HG02885 (cell line): ENCODE data around the gene PCBP3.
"Not testable (repeated sequence)": the region's sequence is repeated elsewhere in the genome, so short reads cannot be mapped to it uniquely, and the experiment has no call there.

ENCODE experiments used
- ATAC-seq: cut with Tn5 transposase; IDR thresholded peaks from one replicate; pipeline ENCODE4 v1.9.1; 2021; ENCODE audit warnings: mild to moderate bottlenecking; ENCODE audit not compliant: unreplicated experiment, poor library complexity

PCBP3 gene

GRCh38 chr21:45719177-45719802 is 75.8 kb downstream of the PCBP3 start:
- no peak for ATAC-seq

GRCh38 chr21:45720204-45720603 is 76.7 kb downstream of the PCBP3 start:
- not testable (repeated sequence) for ATAC-seq

GRCh38 chr21:45721671-45722070 is 78.1 kb downstream of the PCBP3 start:
- no peak for ATAC-seq

- ATAC-seq: no peak
Measured at GRCh38 chr21:45723049-45723958, 79.8 kb downstream of the PCBP3 start.

- ATAC-seq: no peak
Measured at GRCh38 chr21:45724345-45724961, 80.9 kb downstream of the PCBP3 start.

GRCh38 chr21:45724994-45725843 is 81.7 kb downstream of the PCBP3 start:
- no peak for ATAC-seq

- ATAC-seq: no peak
Measured at GRCh38 chr21:45725844-45726200, 82.3 kb downstream of the PCBP3 start.

- ATAC-seq: no peak
Measured at GRCh38 chr21:45726438-45726837, 82.9 kb downstream of the PCBP3 start.

GRCh38 chr21:45727390-45727789 is 83.9 kb downstream of the PCBP3 start:
- no peak for ATAC-seq

GRCh38 chr21:45735259-45736000 is 91.9 kb downstream of the PCBP3 start:
- no peak for ATAC-seq

GRCh38 chr21:45736042-45736689 is 92.6 kb downstream of the PCBP3 start:
- ATAC-seq: no peak

GRCh38 chr21:45736690-45737484 is 93.4 kb downstream of the PCBP3 start:
- ATAC-seq: no peak

- ATAC-seq: no peak
Measured at GRCh38 chr21:45737485-45738166, 94.1 kb downstream of the PCBP3 start.

GRCh38 chr21:45739218-45740087 is 95.9 kb downstream of the PCBP3 start:
- ATAC-seq: no peak

- no peak for ATAC-seq
Measured at GRCh38 chr21:45740088-45740440, 96.5 kb downstream of the PCBP3 start.

- ATAC-seq: no peak
Measured at GRCh38 chr21:45740491-45741357, 97.2 kb downstream of the PCBP3 start.
